G401.6 (cell line): ENCODE measurements around the gene HSD17B14.
"Not testable (repeated sequence)": the region's sequence is repeated elsewhere in the genome, so short reads cannot be mapped to it uniquely, and the experiment has no call there.

ENCODE experiments used
- FAIRE-seq: peaks from 2 replicates; lab custom pipeline; 2012; peaks lifted over from hg19 to GRCh38; lab: Jason Lieb, UNC

The HSD17B14 gene

DNA sequence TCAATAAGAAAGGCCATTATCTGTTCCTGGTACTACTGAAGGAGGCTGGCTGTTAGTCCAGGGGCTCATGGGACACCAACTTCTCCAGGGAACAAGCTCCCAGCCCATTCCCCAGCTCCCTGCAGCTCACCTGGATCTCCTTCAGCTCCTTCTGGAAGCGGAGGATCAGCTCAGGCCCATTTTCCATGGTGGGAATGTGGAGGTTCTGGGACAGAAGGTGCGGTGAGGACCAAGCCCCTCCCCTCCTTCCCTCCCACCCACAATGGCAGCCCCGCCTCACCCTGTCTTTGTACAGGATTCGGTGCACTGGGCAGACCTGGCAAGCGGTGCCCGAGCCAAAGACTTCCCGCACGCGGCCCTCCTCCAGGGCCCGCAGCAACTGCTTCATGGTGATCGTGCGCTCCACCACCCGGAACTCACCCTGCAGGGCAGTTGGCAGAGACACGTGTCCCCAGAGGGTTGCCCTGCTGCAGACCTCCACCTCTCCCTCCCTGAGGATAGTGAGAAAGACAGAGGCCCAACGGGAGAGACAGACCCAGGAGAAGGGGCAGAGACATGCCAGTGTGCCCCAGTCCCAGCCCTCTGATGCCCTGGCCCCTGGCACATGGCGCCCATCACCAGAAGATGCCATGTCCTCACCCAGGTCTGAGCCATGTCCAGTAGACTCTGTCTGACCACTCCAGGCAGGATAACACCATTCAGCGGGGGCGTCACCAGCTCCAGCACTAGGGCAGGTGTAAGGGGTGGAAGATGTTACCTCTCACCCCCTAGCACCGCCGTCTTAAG is 39.8 kb downstream of the HSD17B14 start:
- FAIRE-seq, result no peak

DNA sequence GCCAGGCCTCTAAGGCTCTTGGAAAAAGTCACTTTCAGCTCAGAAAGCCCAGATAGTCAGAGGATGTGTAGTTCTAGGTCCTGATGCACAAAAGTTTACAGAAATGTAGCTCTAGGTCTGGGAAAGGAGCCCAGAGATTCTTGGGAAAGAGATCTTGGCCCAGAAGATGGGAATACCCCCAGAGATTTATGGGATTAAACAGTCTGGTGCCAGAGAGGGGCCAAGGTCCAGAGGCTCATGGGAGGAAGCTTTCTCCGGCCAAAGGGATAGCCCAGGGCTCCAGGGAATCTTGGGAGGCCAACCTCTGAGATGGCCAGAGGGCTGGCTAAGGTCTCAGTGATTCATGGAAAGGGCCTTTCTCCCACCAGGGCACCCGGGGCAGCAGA is 40.6 kb downstream of the HSD17B14 start:
- no peak for FAIRE-seq

DNA sequence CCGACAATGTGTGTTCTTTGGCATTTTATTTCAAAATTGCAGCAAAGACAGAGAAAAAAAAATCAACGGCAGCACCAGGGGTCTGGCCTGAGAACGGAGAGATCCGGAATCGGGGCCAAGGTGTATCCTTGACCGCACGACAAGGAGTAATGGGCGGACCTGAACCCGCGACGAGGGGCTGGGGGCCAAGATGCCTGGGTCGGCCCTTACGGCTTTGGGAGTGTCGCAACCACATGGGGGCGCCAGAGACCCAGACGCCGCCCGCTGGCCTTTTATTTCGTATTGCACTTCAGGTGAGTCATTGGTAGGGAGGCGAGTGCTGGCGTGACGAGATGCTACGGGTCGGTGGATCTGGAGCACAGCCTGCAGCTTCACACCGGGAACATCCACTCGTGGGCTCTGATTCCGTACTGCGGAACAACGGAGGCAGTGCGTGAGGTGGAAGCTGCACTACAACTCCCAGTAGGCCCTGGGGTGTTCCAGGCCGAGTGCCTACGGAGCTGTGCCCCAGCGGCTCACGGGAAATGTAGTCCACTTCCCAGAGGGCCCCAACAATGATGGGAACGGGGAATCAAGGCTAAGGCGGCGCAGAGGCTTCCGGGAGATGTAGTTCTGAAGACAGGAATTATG is 41.1 kb downstream of the HSD17B14 start:
- peak; percentile 96 for FAIRE-seq

DNA sequence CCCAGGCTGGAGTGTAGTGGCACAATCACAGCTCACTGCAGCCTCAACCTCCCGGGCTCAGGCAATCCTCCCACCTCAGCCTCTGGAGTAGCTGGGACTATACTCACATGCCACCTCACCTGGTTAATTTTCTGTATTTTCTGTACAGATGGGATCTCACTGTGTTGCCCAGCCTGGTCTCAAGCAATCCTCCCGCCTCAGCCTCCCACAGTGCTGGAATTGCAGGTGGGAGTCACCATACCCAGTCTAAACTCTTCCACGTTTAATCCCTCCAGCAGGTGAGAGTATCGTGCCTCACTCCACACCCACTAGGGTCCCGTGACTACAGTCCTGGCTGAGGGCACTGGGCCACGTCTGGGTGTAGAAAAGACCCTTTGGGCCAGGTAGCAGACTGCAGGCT is 42.0 kb downstream of the HSD17B14 start:
- no peak for FAIRE-seq

GRCh38 chr19:48793271-48793670 is 43.0 kb downstream of the HSD17B14 start:
- no peak for FAIRE-seq

- FAIRE-seq, result not testable (repeated sequence)
Measured at GRCh38 chr19:48787331-48787730, 49.0 kb downstream of the HSD17B14 start.

DNA sequence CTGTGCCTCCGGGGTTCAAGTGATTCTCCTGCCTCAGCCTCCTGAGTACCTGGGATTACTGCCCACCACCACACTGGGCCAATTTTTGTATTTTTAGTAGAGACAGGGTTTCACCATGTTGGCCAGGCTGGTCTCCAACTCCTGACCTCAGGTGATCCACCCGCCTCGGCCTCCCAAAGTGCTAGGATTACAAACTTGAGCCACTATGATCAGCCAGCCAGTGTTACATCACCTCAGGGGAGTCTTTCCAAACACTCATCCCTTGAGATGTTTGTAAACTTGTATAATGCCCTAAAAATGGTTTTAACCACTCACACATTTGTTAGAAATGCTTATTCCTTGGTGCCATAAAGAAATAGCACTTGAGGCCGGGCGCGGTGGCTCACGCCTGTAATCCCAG is 49.9 kb downstream of the HSD17B14 start:
- FAIRE-seq, result not testable (repeated sequence)

GRCh38 chr19:48784527-48784926 is 51.8 kb downstream of the HSD17B14 start:
- no peak for FAIRE-seq

GRCh38 chr19:48780631-48781391 is 55.5 kb downstream of the HSD17B14 start:
- FAIRE-seq, result no peak

DNA sequence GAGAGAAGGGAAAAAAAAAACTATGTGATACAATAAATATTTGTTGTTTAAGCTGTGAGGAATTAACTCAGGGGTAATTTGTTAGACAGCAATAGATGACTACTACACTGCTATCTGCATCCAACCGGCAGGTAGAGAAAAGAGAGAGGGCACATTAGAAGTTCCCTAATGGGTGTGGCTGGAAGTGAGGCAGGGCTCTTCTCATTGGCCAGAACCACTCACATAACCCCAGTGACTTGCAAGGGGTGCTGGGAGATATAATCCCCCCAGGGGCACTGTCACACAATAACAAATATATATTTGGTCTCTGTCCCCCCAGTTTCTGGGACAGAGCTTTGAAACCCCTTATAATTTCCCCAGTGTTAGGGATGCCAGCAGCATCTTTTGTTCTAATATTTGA is 56.7 kb downstream of the HSD17B14 start:
- no peak for FAIRE-seq

DNA sequence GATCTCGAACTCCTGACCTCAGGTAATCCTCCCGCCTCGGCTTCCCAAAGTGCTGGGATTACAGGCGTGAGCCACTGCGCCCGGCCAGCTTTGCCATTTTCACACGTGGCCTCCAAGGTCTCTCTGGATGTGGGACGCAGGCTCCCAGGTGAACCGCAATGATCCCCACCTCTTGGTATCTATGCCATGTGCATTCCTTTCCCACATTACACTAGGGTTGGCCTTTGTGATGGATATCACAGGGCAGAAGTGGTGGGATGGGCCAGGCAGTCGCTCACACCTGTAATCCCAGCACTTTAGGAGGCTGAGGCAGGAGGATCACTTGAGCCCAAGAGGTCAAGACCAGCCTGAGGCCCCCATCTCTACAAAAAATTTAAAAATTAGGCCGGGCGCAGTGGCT is 58.6 kb downstream of the HSD17B14 start:
- FAIRE-seq, result no peak

DNA sequence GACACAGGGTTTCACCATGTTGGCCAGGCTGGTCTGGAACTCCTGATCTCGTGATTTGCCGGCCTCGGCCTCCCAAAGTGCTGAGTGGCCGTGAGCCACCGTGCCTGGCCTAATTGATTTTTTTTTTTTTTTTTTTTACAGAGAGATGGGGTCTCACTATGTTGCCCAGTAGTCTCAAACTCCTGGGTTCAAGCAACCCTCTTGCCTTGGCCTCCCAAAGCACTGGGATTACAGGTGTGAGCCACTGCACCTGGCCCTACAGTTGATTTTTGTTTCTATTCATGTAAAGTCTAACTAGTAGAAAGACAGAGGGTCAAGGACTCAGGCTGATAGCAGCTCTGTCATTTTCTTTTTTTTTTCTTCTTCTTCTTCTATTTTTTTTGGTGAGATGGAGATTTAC is 59.2 kb downstream of the HSD17B14 start:
- FAIRE-seq, result no peak

DNA sequence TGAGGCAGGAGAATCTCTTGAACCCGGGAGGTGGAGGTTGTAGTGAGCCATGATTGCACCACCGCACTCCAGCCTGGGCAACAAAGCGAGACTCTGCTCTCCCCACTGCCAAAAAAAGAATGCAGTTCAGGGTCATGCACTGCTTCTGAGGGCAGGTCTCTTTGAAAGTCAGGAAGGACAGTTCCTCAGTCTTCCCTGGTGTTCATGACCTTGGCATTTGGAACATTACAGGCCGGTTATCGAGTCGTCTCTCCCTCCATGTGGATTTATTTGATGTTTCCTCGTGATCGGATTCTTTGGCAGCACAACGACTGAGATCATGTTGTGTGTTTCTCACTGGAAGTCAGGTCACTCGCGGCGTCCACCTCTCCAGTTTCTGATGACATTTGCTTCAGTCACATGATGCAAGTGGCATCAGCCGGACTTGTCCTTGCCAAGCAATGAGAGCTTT is 63.8 kb downstream of the HSD17B14 start:
- no peak for FAIRE-seq

DNA sequence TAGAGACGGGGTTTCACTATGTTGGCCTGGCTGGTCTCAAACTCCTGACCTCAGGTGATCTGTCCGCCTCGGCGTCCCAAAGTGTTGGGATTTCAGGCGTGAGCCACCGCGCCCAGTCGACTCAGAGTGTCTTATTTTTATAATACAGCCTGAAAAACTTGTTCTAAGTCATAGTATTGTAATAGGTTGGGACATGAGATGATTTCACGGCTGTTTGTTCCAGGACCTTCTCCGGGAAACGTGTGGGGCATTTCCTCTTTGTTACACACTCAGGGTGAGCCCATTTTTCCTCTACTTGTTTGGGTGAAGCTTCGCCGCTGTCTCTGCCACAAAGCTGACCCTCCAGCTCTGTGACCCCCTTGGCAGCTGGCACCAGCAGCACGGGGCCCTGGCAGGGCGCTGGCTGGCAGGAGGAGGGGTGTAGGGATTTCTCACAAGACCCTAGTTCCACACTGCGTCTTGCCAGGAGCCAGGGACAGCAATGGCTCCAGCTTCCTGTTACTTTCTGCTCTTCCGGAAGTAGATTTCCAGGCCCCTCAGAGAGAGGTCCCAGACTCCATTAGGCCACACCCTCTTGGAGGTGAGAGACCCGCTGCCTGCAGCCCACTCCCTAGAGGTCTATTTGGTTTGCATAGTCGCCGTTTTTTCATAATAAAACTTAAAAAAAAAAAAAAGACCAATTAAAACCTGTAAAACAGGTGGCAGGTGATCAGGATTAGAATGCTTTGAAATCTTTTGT is 65.4 kb downstream of the HSD17B14 start:
- no peak for FAIRE-seq

DNA sequence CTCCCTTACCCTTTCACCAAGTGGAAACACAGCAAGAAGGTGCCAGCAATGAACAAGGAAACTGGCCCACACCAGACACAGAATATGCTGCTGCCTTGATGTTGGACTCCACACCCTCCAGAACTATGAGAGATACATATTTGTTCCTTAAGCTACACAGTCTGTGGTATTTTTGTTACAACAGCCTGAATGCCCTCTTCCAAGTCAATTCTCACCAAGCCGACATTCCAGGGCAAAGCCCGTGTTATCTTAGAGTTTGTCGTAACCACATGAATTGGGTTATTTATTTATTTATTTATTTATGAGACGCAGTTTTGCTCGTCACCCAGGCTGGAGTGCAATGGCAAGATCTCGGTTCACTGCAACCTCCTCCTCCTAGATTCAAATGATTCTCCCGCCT is 66.0 kb downstream of the HSD17B14 start:
- FAIRE-seq, result no peak

GRCh38 chr19:48768994-48769713 is 67.1 kb downstream of the HSD17B14 start:
- FAIRE-seq, result no peak

GRCh38 chr19:48768171-48768753 is 68.0 kb downstream of the HSD17B14 start:
- not testable (repeated sequence) for FAIRE-seq

- FAIRE-seq, result not testable (repeated sequence)
Measured at GRCh38 chr19:48765816-48766215, 70.5 kb downstream of the HSD17B14 start.
